Colonic mucosa (tissue), 4 donors: ENCODE data around the gene VARS1. TPM values are rescaled to one million over a fixed set of nuclear protein-coding genes. Genes with fewer than 3 reads are reported as not detected.

Source experiments
- DNase-seq: peaks from one replicate; pipeline ENCODE4 v3.0.0-alpha.2; 2020
- H3K27ac ChIP-seq: fragments of 200-600 bp; one replicate; pipeline ENCODE4 v1.8.0; 2021
- H3K27me3 ChIP-seq: fragments of 200-600 bp; one replicate; pipeline ENCODE4 v1.8.0; 2021
- H3K36me3 ChIP-seq: fragments of 200-600 bp; one replicate; pipeline ENCODE4 v1.8.0; 2021
- H3K4me1 ChIP-seq: fragments of 200-600 bp; one replicate; pipeline ENCODE4 v1.8.0; 2021; ENCODE audit warnings: mild to moderate bottlenecking
- H3K4me3 ChIP-seq: fragments of 200-600 bp; one replicate; pipeline ENCODE4 v1.8.0; 2021
- H3K9ac ChIP-seq, 2 donors: one replicate each; pipeline ENCODE4 v1.7.0; 2013; ENCODE audit warnings: control low read depth in 2 of 2, low read depth in 2 of 2, low read length in 2 of 2
- H3K9me3 ChIP-seq: fragments of 200-600 bp; one replicate; pipeline ENCODE4 v1.8.0; 2021
- CTCF ChIP-seq: fragments of 200-600 bp; IDR thresholded peaks from one replicate; pipeline ENCODE4 v1.8.0; 2022; ENCODE audit warnings: antibody characterized with exemption, mild to moderate bottlenecking
- intact Hi-C: fragments of 100-400 bp; cut with DNase I; formaldehyde crosslinking; loops from one replicate; pipeline ENCODE4 v1.14.1; 2022
- total RNA-seq, 2 donors: library from RNA; stranded (reverse); fragmentation: NEBNext Ultra II Directional in 1 of 2; extraction: Animal tissue kit (Norgen Biotek cat#: 25700) in 1 of 2; gene quantifications; one replicate each; pipeline ENCODE4 v1.2.1, GENCODE V29; 2021
- donor health status: healthy.
- donor health status: DM: no; HTN: no; CAD: no.
- donor health status: DM: no; HTN: no; CAD: no.

Gene VARS1
- total RNA-seq, 2 donors from 2014 or later, result 40.8 to 136 TPM

GRCh38 chr6:31837369-31838113, 42.0 kb upstream of the VARS1 start:
- DNase-seq, result peak; percentile 61
- Histone ChIP-seq H3K27me3 (no peaks in the 10 kb centered on the region), H3K4me3 (peak overlapping the region; percentile 85), H3K27ac (peak overlapping the region; percentile 91), H3K9me3 (no peaks in the 10 kb centered on the region), H3K4me1 (peaks cover 18% of the 10 kb centered on the region), H3K36me3 (peaks cover 10% of the 10 kb centered on the region), H3K9ac (peak overlapping the region in 1 of 2 donors; percentile 99)
- no peak for TF ChIP-seq CTCF
- intact Hi-C loops, result loop anchor here (5.0 kb wide), 1 partner anchor 45 kb away; no protein-coding TSS in a partner anchor

- peak overlapping the region; percentile 85 for H3K4me3 ChIP-seq
- H3K4me1 ChIP-seq, result peaks cover 18% of the 10 kb centered on the region
- peaks cover 10% of the 10 kb centered on the region for H3K36me3 ChIP-seq
- peak overlapping the region; percentile 91 for H3K27ac ChIP-seq
- peak overlapping the region; percentile 55 to 99 for H3K9ac ChIP-seq
- H3K9me3 ChIP-seq, result no peaks in the 10 kb centered on the region
- intact Hi-C loops, result loop anchor here (5.0 kb wide), 1 partner anchor 46 kb away; no protein-coding TSS in a partner anchor
- TF ChIP-seq CTCF, result no peak
- H3K27me3 ChIP-seq, result no peaks in the 10 kb centered on the region
- no peak for DNase-seq
Measured at GRCh38 chr6:31836474-31837368, 41.2 kb upstream of the VARS1 start.

GRCh38 chr6:31836047-31836473, 40.5 kb upstream of the VARS1 start:
- H3K9me3 ChIP-seq, result no peaks in the 10 kb centered on the region
- H3K4me3 ChIP-seq, result peak overlapping the region; percentile 85
- H3K27ac ChIP-seq, result peak overlapping the region; percentile 91
- intact Hi-C loops, result loop anchor here (5.0 kb wide), 1 partner anchor 46 kb away; no protein-coding TSS in a partner anchor
- DNase-seq, result peak; percentile 29
- H3K27me3 ChIP-seq, result no peaks in the 10 kb centered on the region
- TF ChIP-seq CTCF, result no peak
- peak overlapping the region; percentile 55 to 99 for H3K9ac ChIP-seq
- H3K36me3 ChIP-seq, result peaks cover 10% of the 10 kb centered on the region
- peaks cover 20% of the 10 kb centered on the region for H3K4me1 ChIP-seq

- TF ChIP-seq CTCF, result no peak
- H3K4me3 ChIP-seq, result peak overlapping the region; percentile 85
- peak overlapping the region; percentile 91 for H3K27ac ChIP-seq
- intact Hi-C loops, result loop anchor here (5.0 kb wide), 2 partner anchors 48 to 62 kb away; no protein-coding TSS in a partner anchor
- no peaks in the 10 kb centered on the region for H3K27me3 ChIP-seq
- peaks cover 23% of the 10 kb centered on the region for H3K4me1 ChIP-seq
- H3K36me3 ChIP-seq, result peaks cover 10% of the 10 kb centered on the region
- H3K9ac ChIP-seq, result peak overlapping the region; percentile 99
- DNase-seq, result peak; percentile 92
- no peaks in the 10 kb centered on the region for H3K9me3 ChIP-seq
Measured at GRCh38 chr6:31834367-31835250, 39.1 kb upstream of the VARS1 start.
